Activated CD4-positive, alpha-beta T cell treated with anti-CD3 and anti-CD28 coated beads, Interleukin-2, amount 50 U/mL, for 4 hours (primary cell): ENCODE data around the gene WNT11.
"Not testable (repeated sequence)": the region's sequence is repeated elsewhere in the genome, so short reads cannot be mapped to it uniquely, and the experiment has no call there.

ENCODE experiments used
- DNase-seq, 2 experiments: peaks; one replicate each; pipeline ENCODE4 v3.0.0-alpha.2; 2020

The WNT11 gene

DNA sequence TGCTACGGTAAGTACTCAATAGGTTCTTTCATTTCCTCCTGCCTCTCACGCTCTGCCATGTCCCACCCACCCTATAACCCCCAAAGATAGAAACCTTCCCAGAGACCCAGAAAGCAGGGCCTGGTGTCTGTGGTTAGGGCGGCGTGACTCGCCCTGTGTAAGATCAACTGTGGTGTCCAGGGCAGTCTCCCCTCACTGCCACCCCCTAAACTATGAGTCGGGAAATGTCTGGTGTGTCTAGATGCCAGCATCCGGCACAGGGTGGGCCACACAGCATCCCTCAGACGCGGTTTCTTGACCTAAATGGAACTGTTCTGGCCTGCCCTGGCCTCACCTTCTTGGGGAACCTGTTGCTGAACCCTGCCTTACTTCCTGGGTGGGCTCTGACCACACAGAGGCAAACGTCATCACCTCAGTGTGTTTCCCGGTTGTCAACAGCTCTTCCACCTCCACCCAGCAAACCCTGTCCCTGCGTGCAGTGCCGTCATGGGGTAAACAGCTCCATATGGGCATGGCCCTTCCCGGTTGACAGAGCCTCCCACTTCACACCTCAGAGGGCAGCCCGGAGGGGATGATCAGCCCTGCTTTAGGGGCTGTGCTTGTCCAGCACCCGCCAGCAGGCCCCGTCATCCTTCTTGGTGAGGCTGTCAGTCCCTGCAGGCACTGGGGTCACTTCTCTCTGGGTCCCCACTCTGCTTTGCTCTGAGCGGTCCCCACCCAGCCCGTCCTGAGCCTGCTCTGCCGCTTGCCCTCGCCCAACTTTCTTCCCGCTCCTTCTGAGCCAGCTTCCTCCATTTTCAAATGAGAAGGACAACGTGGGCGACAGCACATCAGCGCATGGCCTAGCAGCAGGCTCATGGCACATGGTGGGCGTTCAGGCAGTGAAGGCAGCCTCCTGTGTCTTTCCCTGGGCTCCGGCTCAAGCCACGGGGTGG is 6.0 kb downstream of the WNT11 start:
- DNase-seq = no peak

DNA sequence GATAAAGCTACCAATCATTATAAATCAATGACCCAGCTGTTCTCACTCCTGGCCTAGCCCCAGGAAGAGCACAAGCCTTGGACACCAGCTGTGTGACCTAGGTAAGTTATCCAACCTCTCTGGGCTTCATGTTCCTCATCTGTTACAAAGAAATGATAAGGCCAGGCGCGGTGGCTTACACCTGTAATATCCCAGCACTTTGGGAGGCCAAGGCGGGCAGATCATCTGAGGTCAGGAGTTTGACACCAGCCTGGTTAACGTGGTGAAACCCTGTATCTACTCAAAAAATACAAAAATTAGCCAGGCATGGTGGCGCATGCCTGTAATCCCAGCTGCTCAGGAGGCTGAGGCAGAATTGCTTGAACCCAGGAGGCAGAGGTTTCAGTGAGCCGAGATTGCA is 7.6 kb downstream of the WNT11 start:
- not testable (repeated sequence) for DNase-seq

DNA sequence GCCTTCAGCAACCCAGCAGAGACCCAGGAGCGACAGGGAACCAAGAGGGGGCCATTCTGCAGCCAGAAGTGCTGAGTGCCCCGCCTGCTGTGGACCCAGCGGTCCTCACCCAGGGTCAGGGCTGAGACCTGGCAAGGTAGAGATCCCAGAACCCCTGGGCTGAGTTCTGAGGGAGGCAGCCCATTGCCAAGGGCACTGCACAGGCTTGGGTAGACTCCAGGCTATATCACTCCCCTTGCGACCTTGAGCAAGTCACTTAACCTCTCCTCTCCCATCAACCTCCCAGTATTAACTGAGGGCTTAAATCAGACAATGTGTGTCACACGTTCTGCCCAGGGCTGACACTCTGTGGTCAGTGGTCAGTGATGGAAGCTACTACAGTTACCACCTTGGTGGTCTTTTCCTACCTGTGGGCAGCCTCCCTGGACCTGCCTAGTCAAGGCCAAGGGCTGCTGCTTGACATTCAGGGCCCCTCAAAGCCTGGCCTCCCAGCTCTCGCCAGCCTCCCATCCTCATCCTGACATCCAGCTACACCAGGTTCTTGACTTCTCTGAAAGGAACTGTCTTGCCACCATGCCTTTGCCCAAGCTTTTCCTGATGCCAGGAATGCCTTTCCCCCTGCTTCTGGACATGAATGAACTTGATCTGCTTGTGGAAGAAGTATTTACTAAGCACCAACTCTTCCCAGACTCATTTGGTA is 8.2 kb downstream of the WNT11 start:
- no peak for DNase-seq

DNA sequence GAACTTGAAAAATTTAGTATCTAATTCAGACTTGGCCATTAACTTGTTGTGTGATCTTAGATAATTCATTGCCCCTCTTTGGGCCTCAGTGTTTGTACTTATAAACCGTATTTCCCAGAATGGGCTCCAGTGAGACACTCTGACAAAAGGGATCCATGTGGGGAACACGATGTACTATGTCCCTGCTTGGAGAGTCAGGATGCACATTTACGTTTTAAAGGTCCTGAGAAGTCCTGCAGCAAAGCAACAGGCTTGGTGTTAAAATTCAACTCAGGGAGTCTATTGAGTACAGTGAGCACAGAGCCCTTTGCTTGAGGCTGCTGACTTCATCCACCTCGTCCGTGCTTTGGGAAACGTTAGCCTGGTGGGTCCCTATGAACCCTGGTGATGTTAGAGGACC is 9.0 kb downstream of the WNT11 start:
- DNase-seq = no peak

DNA sequence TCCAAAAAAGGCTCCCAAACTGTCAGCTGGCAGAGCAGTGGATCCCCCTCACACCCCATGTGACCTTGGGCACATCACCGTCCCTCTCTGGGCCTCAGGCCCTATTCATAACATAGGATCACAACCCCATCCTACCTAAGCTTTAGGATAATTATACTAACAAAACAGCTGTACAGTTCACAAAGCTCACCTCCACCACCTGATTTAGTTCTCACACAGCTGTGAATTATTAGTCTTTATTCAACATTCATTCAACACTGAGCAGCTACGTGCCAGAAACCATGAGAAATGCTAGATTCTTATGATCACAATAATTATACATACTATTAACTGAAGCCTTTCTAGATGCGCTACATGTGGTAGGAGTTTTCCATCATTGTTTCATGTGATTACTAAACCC is 9.5 kb downstream of the WNT11 start:
- no peak for DNase-seq

DNA sequence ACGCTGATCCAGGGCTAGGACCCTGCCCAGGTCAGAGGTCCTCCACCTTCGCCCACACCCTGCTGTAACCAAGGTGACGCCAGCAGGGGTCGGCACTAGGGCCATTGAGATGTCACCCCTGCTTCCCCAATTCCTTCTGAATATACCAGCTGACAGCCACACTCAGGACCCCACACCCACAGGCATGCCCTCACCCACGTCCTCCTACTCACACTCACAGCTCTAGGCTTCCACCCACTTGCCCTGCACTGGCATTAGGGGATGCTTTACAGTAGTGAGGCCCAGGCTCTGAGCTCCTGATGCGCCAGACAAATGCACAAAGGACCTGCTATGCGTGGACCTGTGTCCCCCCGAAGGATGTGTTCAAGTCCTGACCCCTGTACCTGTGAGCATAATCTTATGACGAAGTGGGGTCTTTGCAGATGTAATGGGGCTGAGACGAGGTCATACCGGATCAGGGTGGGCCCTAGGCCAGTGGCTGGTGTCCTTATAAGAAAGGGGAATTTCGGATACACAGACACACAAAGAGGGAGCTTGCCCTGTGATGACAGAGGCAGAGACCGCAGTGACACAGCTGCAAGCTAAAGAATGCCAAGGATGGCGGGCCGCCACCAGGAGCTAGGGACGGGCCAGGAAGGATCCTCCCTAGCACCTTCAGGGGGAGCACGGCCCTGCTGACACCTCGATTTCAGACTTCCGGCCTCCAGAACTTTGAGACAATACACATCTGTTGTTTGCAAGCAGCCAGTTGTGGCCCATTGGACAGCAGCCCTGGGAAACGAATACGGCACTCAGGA is 11.2 kb downstream of the WNT11 start:
- DNase-seq = no peak

DNA sequence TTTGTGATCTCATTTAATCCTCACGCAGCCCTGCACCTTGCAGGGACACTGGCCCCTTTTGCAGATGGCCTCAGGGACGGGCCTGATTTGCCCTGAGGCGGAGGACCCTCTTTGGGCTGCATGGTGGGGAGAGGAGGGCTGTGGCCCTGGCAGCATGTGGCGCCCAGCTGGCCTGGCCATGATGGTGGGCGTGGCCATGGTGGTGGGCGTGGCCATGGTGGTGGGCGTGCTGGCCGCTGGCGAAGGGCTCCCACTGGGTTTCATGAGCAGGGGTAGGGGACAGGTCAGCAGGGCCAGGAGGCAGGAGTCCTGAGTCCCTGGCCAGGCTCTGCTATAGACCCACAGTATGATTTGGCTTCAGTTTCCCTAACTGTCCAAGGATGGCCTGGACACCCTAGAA is 13.1 kb downstream of the WNT11 start:
- no peak for DNase-seq

DNA sequence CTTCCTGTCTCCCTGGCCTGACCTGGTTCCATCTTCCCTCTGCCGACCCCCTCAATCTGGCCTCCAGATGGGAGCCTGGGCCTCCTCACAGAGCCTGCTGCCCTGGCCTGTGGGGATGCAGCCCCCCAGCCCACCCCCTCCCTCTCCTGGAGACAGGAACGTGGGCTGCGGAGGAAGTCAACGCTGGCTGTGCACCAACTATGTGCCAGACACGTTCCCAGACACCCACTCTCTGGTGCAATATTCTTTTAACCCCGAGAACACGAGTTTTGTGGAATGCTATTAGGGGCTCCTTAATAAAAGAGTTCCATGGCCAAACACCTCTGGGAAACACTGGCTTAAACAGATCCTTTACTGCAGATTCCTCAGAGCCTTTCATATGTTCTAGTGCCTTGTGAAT is 15.9 kb downstream of the WNT11 start:
- no peak for DNase-seq

DNA sequence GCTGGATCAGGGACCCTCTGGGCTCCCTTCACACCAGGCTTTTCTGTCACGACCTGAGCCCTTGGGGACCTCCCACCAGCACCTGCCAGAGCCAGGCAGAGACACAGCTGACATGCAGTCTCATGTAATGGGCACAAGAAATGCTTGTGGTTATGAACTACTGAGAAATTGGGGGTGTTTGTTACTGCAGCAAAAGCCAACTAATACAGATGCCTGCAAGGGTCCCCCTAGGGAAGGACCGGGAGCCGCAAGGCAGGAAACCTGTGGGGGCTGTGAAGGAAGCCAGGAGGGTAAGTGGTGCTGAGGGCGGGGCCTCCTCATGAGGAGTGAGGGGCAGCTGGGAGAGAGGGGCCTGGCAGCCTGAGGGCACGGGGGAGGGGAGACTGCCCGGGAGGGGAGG is 16.6 kb downstream of the WNT11 start:
- no peak for DNase-seq

DNA sequence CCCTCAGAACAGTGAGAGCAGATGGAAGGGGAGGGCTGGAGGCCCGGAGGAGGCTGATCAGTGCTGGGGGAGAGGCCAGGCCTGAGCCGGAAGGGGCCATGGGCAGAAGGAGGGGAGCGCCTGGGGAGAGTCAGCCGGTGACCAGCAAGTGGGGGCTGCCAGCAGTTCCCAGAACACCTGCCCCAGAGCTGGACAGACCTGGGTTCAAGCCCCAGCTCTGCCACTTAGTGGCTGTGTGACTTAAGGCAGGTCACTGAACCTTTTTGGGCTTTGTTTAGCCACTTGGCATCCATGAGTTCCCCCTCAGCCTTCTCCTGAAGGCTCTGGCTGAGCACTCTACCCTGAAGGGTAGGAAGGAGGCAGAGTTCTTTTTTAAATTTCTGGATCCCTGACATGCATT is 17.4 kb downstream of the WNT11 start:
- no peak for DNase-seq

DNA sequence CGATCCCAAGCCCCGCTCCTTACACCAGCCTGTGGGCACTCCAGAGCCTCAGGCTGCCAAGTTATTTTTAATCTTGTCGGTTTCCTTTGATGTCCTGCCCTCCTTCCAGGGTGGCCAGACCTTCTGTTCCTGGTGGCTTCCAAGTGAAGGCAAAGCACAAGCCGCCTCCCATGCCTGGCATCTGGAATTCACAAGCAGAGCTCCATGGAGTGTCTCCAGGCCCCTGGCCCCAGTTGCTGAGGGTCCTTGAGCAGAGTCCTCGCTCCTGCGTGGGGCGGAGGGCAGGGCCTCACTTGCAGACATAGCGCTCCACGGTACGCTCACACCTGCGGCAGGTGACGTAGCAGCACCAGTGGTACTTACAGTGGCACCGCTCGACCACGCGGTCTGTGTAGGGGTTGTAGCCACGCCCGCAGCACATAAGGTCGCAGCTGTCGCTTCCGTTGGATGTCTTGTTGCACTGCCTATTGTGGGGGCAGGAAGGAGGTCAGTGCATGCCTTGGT is 19.5 kb downstream of the WNT11 start:
- DNase-seq = no peak

DNA sequence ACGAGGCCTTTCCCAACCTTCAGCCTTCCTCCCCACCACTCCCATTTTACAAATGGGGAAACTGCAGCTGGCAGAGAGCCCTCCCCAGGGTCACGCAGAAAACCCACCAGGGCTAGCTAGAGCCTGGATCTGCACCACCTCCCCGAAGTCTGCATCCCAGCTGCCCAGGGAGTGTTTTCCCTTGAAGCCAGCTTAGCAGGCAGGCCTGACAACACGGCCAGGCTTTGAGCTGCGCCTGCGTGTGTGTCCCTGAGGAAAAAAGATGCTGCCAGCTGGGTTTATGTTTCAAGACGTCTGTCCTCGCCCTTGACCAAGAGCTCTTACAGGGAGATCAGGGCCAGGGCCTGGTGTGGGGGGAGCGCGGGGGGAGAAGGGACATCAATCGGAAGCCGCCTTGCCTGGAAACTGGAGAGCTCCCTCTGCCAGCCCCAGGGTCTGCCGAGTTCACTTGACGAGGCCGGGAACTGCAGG is 20.3 kb downstream of the WNT11 start:
- no peak for DNase-seq

DNA sequence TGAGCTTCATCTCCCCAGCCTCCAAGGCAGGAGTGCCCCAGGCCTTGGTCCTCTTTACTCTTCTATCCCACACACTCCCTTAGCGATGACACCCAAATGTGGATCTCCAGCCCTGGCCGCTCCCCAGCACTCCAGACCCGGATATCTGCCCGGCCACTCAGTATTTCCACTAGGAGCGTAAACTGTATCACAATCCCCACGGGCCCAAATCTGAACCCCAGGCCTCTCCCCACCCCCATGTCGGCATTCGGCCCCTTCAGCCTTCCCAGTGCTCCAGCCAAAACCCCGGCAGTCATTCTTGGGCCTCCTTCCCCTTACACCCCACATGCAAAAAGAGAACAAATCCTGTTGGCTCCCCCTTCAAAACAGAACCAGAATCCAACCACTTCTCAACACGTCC is 20.8 kb downstream of the WNT11 start:
- no peak for DNase-seq

DNA sequence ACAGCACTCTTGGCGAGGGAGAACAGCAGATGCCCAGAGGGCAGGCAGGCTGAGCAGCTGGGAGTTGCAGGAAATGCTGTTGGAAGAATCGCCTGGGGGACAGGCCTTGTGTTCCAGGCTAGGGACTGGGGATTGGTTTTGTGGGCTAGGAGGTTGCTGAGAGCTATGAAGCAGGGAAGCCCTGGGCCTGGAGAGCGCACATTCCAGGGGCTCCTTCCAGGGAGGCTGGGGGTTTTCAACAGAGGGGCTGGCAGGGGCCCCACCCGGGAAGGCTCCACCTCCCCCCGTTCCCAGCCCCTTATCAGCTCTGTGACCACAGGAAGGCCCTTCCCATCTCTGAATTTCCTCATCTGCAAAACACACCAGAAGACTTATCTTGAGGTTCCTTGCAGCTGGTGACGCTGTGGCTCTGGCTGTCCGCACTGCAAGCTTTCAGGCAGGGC is 21.7 kb downstream of the WNT11 start:
- no peak for DNase-seq

DNA sequence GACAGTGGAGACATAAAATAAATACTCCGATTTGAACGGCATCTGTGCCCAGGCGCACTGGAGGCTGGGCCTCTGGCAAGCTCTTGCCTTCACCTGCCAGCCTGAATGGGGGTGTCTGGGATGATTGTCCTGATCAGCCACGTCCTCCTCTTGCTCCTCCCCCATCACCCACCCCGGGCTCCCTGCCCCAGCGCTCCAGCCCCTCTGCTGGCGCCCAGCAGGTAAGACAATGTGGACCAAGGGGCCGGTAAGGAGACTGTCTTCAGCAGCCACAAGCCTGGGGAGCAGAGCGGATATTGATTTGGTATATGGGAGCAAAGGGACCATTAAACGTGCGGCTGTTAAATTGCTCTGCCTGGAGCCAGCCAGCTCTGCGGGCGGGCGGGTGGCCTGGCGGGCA is 24.9 kb downstream of the WNT11 start:
- DNase-seq = no peak

DNA sequence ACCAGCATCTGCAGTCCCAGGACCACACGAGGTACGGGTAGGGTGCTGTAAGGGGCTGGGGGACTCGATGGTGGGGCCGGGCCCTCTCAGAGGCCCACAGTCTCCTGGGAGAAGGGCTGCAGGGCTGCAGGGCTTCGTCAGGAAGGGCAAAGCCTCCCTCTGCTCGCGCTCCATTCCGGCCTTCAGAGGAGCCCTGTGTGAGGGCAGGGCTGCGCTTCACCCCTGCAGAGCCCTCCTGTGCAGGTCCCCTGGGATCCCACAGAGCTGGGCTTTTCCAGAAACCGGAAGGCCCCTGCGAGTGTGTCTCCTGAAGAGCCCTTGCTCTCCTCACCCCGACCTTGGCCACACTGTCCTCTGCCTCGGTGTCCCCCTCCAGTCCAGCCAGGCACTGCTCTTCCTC is 27.2 kb downstream of the WNT11 start:
- DNase-seq = no peak

DNA sequence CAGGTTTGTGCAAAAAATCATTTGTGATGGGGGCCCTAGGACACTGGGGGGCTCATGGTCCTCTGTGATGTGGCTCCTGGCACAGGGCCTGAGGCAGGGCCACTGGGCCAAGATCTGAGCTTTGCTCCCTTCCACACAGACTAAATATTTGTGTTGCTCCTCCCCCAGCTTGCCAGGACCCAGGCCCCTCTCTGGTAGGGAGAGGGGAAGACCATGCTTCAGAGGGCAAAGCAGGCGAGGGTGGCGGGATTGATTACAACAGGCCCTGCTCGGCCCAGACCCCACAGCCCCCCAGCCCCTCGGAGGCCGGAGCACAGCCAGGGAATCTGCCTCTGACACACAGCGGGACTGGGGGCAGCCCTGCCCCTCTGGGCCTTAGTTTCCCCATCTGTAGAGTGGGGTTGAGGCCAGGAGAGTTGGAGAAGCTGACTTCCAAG is 29.0 kb downstream of the WNT11 start:
- DNase-seq = no peak

DNA sequence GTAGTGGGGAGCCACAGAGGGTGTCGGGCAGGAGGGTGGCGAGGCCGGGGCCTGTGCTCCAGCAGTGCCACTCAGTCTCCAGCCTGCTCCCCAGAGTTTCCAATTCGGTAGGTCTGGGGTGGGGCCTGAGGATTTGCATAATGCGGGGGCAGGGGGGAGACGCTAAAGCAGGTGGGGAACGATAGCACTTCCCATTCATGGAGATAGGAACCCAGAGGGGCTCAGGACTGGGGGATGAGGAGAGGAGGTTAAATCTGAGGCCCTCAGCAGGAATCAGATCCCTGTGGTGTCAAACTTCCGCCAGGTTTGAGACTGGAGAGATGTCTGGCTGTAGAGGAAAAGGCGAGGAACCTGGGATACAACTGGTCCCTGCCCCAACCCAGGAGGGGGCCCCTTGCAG is 29.8 kb downstream of the WNT11 start:
- DNase-seq = no peak

DNA sequence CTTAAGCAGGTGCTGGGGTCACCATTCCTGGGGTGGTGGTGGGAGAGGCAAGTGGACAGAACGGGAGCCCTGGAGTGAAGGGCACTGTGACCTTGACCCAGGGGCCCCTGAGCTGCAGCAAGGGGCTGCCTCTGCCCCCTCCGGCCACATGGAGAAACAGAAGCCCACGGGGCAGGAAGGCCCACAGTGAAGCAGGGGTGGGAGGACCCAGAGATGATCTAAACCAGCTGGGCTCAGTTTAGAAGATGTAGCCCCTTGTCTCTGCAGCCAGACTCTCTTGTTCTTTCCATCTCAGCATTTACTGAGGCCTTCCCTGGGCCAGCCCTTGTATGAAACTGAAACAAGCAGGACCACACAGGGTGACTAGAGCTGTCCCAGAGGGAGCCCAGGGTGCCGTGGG is 30.5 kb downstream of the WNT11 start:
- DNase-seq = no peak

DNA sequence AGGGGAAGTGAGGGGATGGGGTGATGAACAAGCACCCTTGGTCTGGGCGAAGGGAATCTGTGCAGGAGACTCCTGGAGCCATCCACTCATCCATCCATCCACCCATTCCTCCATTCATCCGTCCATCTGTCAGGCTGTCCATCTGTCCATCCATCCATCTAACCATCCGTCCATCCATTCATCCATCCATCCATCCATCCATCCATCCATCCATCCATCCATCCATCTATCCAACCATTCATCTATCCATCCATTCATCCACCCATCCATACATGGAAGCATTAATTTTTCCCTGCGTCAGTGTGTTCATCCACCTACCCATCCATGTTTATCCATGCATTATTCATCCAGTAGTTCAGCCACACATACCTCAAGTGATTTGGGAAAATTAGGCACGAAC is 32.0 kb downstream of the WNT11 start:
- no peak for DNase-seq

DNA sequence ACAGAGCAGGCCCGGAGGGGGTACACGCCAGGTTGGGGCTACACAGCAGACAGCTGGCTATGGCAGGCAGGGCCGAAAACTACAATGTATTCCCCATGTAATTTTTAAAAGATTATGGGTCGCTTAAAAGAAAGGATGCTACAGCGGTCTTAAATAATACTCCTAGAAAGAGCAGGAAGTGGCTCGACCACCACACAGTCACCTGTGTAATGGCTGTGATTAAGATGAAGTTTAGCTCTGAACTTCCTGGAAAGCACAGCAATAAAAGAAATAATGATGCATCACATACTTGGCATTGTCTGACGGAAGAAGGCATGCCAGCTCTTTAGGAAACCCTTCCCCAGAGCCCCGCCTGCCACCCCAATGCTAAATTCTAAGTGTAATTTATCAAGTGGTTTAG is 32.6 kb downstream of the WNT11 start:
- no peak for DNase-seq

DNA sequence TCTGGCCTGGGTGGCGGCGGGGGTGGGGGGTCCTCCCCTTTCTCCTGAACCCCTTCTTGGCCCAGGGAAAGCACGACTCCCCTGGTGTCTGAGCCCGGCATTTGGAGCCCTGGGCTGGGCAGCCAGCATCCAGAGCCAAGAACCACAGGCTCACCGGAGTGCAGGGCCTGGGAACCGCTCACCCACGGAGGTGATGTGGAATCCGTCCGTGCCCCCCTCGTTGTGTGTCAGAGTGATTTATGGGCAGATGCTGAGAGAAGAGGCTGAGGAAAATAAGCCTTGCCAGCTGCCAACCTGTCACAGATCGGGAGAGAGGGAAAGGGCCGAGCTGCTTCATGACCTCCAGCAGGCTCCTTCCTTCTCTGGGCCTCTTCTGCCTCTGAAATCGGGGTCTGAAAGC is 33.7 kb downstream of the WNT11 start:
- DNase-seq = no peak

DNA sequence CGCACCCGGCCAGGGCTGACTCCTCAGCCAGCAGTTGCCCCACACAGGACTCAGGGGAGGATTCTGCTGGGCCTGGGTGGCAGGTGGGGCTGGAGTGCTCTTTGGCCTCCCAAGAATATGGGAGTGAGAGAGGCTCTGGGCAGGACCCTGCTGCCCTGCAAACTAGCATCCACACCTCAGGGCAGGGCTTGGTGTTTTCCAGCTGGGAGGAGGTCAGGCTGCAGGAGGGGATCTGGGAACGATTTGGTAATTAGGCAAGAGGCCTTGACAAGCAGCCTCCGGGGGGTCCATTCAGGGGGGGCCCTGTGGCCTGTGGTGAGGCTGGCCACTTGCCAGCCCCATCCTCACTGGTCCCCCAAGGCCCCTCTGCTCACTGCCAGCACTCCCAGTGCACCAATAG is 35.8 kb downstream of the WNT11 start:
- no peak for DNase-seq
